Measurements from ENCODE around the gene IFNGR1.

DNA sequence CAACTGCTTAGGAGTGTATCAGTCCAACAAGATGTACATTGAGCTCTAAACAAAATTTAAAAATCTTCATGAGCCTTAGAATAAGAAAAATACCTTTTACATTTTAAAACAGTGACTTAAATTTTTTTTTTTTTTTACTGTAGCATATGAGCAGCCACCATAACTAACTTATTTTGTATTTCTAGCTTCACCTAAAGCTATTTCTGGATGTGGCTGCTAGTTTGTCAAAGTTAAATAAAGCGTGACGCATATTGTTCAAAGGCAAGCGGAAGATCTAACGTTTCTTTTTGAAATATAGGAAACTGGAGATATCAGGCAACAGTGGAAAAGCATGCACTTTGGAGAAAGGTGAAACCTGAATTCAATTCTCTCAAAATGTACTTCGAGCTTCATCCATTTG lies 42.5 kb downstream of the IFNGR1 start:
- TF ChIP-seq, protein P1, sequence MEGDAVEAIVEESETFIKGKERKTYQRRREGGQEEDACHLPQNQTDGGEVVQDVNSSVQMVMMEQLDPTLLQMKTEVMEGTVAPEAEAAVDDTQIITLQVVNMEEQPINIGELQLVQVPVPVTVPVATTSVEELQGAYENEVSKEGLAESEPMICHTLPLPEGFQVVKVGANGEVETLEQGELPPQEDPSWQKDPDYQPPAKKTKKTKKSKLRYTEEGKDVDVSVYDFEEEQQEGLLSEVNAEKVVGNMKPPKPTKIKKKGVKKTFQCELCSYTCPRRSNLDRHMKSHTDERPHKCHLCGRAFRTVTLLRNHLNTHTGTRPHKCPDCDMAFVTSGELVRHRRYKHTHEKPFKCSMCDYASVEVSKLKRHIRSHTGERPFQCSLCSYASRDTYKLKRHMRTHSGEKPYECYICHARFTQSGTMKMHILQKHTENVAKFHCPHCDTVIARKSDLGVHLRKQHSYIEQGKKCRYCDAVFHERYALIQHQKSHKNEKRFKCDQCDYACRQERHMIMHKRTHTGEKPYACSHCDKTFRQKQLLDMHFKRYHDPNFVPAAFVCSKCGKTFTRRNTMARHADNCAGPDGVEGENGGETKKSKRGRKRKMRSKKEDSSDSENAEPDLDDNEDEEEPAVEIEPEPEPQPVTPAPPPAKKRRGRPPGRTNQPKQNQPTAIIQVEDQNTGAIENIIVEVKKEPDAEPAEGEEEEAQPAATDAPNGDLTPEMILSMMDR (IDR thresholded peaks at IDR 0.05) = no peak
- TF ChIP-seq POLR2A (IDR thresholded peaks at IDR 0.05) = no peak

Measured in uterus (tissue), 2 donors.